ENCODE data around the gene TBL1X. TPM values are rescaled to one million over a fixed set of nuclear protein-coding genes. Genes with fewer than 3 reads are reported as not detected.

Gene TBL1X
- total and polyA plus RNA-seq, 8 donors: 4.7 to 53.1 (median 9.5) TPM

- no peaks in the 10 kb centered on the region for H3K36me3 ChIP-seq
- no peaks in the 10 kb centered on the region for H3K27me3 ChIP-seq
- no peak for TF ChIP-seq EP300 (IDR thresholded peaks at IDR 0.05)
- TF ChIP-seq POLR2A (IDR thresholded peaks at IDR 0.05): no peak
- TF ChIP-seq CTCF (IDR thresholded peaks at IDR 0.05): no peak
- TF ChIP-seq POLR2AphosphoS5 (IDR thresholded peaks at IDR 0.05): no peak
- no peaks in the 10 kb centered on the region for H3K4me1 ChIP-seq
- no peak overlapping the region for H3K27ac ChIP-seq
- 63 to 77% (median 69%) methylated on average over 5 to 6 of the region's 6 CpGs for WGBS, 5 donors
- DNase-seq: peak in 1 of 2 donors; percentile 62
- no peak overlapping the region for H3K4me3 ChIP-seq
- intact Hi-C loops (cut with DNase I; ENCODE audit: low total_unique reads): no loop called here
- H3K9me3 ChIP-seq: no peaks in the 10 kb centered on the region
These were observed 179.5 kb downstream of the TBL1X start for GRCh38 chrX:9644335-9644734.

DNA sequence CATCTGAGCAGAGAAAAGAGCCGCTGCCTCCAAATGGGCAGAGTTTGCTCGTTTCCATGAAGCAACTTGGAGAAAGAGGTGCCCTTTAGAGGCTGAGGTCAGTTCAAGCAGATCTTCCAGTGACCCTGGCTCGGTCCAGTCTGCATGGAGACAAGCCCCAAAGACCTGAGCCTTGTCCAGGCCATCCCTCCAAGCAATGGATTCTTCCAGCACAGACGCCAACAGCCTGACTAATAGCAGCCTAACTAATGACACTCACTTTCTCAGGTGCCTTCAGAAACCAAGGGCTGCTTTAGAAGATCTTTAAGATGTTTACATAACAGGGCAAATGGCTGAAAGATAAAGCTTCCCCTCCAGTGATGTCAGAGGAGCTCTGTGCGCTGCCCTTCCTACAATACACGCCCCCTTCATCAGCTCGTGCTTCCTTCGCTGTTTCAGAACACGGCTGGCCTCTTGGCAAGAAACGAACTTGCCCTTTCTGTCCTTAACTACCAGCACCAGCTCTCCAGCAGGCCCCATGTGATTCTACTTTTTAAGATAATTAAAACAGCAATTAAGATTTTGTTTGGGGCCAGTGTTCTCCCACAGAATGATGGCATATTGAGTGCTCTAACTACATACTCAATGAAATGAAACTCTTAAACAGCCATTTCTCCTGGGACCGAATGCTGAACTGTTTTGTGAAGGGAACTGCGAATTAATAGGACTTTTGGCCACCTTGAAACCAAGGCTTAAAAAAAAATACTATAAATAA lies 181.8 kb downstream of the TBL1X start:
- WGBS, 5 donors: 62 to 83% (median 72%) methylated on average over 10 to 12 of the region's 12 CpGs
- TF ChIP-seq POLR2AphosphoS5 (IDR thresholded peaks at IDR 0.05): peak in 1 of 3 donors; percentile 14
- TF ChIP-seq CTCF (IDR thresholded peaks at IDR 0.05): no peak
- peak overlapping the region in 2 of 5 donors; percentile 43 to 69 for H3K27ac ChIP-seq
- intact Hi-C loops (cut with DNase I; ENCODE audit: low total_unique reads): no loop called here
- H3K4me1 ChIP-seq: no peaks in the 10 kb centered on the region
- H3K27me3 ChIP-seq: no peaks in the 10 kb centered on the region
- no peaks in the 10 kb centered on the region for H3K36me3 ChIP-seq
- no peak overlapping the region for H3K4me3 ChIP-seq
- peak in 1 of 2 donors; percentile 61 for DNase-seq
- H3K9me3 ChIP-seq: no peaks in the 10 kb centered on the region

DNA sequence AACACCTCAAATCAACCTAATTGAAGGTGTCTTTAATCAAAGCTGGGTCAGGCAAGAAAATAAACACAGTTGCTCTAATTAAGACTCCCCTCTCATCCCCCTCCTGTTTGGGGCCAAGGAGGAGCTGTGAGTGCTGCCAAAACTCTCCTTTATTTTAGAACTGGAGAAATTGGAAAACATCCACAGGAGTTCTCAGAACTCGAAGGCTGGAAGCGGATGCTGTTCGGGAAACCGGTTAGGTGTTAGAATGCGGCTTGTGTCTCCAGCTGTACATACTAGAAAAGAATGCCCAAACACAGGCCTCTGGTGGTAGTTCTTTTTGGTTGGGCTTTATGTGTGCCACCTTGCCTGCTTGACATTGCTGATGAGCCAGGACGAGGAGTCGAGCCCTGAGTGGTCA lies 182.6 kb downstream of the TBL1X start:
- DNase-seq: peak in 1 of 2 donors; percentile 38
- intact Hi-C loops (cut with DNase I; ENCODE audit: low total_unique reads): no loop called here
- Histone ChIP-seq H3K9me3 (no peaks in the 10 kb centered on the region), H3K4me1 (no peaks in the 10 kb centered on the region), H3K36me3 (no peaks in the 10 kb centered on the region), H3K27ac (peak overlapping the region in 2 of 5 donors; percentile 43 to 69), H3K4me3 (no peak overlapping the region), H3K27me3 (no peaks in the 10 kb centered on the region)
- WGBS, 5 donors: 40 to 85% (median 69%) methylated on average over 1 to 7 of the region's 7 CpGs
- no peak for TF ChIP-seq POLR2A (IDR thresholded peaks at IDR 0.05)

GRCh38 chrX:9650091-9650490 lies 185.2 kb downstream of the TBL1X start:
- Histone ChIP-seq H3K27ac (no peak overlapping the region), H3K4me3 (no peak overlapping the region), H3K27me3 (no peaks in the 10 kb centered on the region), H3K9me3 (no peaks in the 10 kb centered on the region), H3K36me3 (peaks cover 0 to 10% (median 0%) of the 10 kb centered on the region in 4 donors), H3K4me1 (no peaks in the 10 kb centered on the region)
- DNase-seq: no peak
- WGBS, 5 donors: 63 to 89% (median 79%) methylated on average over 3 of the region's 3 CpGs
- TF ChIP-seq CTCF (IDR thresholded peaks at IDR 0.05): no peak
- no peak for TF ChIP-seq POLR2AphosphoS5 (IDR thresholded peaks at IDR 0.05)
- TF ChIP-seq POLR2A (IDR thresholded peaks at IDR 0.05): no peak
- TF ChIP-seq EP300 (IDR thresholded peaks at IDR 0.05): no peak
- intact Hi-C loops (cut with DNase I; ENCODE audit: low total_unique reads): no loop called here

DNA sequence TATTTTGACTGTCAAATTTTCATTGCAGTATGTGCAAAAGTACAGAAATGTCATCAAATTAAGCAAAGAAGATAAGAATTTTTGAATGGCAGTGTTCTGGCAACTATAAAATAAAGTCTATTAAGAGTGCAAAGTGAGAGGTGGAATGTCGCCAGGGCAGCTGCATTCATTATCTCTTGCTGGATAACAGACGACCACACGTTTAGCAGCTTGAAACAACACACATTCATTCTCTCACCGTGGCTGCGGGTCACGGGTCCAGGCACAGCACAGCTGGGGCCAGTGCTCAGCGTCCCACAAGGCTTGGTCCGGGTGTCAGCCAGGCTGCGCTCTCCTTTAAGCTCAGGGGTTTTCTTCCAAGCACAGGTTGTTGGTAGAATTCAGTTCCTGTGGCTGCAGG lies 186.9 kb downstream of the TBL1X start:
- peaks cover 0 to 5% (median 0%) of the 10 kb centered on the region in 4 donors for H3K4me1 ChIP-seq
- no peaks in the 10 kb centered on the region for H3K27me3 ChIP-seq
- no peak for DNase-seq
- H3K36me3 ChIP-seq: peaks cover 0 to 10% (median 0%) of the 10 kb centered on the region in 4 donors
- H3K4me3 ChIP-seq: no peak overlapping the region
- intact Hi-C loops (cut with DNase I; ENCODE audit: low total_unique reads): no loop called here
- TF ChIP-seq POLR2A (IDR thresholded peaks at IDR 0.05): no peak
- no peak for TF ChIP-seq EP300 (IDR thresholded peaks at IDR 0.05)
- no peak for TF ChIP-seq POLR2AphosphoS5 (IDR thresholded peaks at IDR 0.05)
- TF ChIP-seq CTCF (IDR thresholded peaks at IDR 0.05): no peak
- WGBS, 5 donors: 43 to 69% (median 50%) methylated on average over 5 to 9 of the region's 9 CpGs
- no peaks in the 10 kb centered on the region for H3K9me3 ChIP-seq
- no peak overlapping the region for H3K27ac ChIP-seq

Data from stomach (tissue), 9 donors.